ENCODE data around the gene FASLG. TPM values are rescaled to one million over a fixed set of nuclear protein-coding genes. Genes with fewer than 3 reads are reported as not detected.

FASLG gene
- polyA plus RNA-seq, 3 donors, result not detected

- Histone ChIP-seq H4K20me1 (ENCODE audit: insufficient read depth, low read length) (no peaks in the 10 kb centered on the region), H3K79me2 (ENCODE audit: insufficient read depth, low read length) (no peaks in the 10 kb centered on the region), H3K27me3 (ENCODE audit: control insufficient read depth in 2 of 2, insufficient read depth in 2 of 2, low read length in 2 of 2) (no peaks in the 10 kb centered on the region), H3K4me3 (replicated peaks in 1 of 3; ENCODE audit: low read depth in 2 of 3, low read length in 3 of 3) (no peak overlapping the region), H3K36me3 (replicated peaks in 1 of 2; ENCODE audit: control insufficient read depth in 1 of 2, insufficient read depth in 2 of 2, low read length in 2 of 2) (no peaks in the 10 kb centered on the region), H2AFZ (ENCODE audit: insufficient read depth, low read depth, low read length, poor library complexity, severe bottlenecking) (no peak overlapping the region), H3K27ac (ENCODE audit: low read depth in 1 of 2, low read length in 2 of 2) (no peak overlapping the region), H3K4me1 (ENCODE audit: control insufficient read depth in 1 of 2, insufficient read depth in 2 of 2, low read length in 2 of 2) (no peaks in the 10 kb centered on the region), H3K9me3 (replicated peaks in 1 of 2; ENCODE audit: control insufficient read depth in 1 of 2, insufficient read depth in 1 of 2, low read length in 2 of 2) (no peaks in the 10 kb centered on the region), H3K9ac (ENCODE audit: insufficient read depth, low read length, poor library complexity, severe bottlenecking) (no peak overlapping the region), H3K4me2 (replicated peaks; ENCODE audit: extremely low read depth, low read length, poor library complexity, severe bottlenecking) (no peak overlapping the region)
- TF ChIP-seq CTCF (IDR thresholded peaks at IDR 0.05), result no peak
- peaks cover 0 to 4% (median 0%) of the 10 kb centered on the region in 7 donors for H3K9me3 Mint-ChIP-seq
- no peaks in the 10 kb centered on the region for H3K4me1 Mint-ChIP-seq
- no peak for DNase-seq
- peaks cover 0 to 3% (median 2%) of the 10 kb centered on the region in 3 donors for H3K27me3 Mint-ChIP-seq (ENCODE audit: low read depth in 3 of 3)
- intact Hi-C loops (cut with micrococcal nuclease), result no loop called here
- no peaks in the 10 kb centered on the region for H3K36me3 Mint-ChIP-seq
- H3K27ac Mint-ChIP-seq, result no peak overlapping the region
- H3K4me3 Mint-ChIP-seq, result no peak overlapping the region
- 77% methylated on average over 2 of the region's 4 CpGs for WGBS (ENCODE audit: insufficient coverage)
These were observed 11.4 kb downstream of the FASLG start for GRCh38 chr1:172670316-172670715.

- Histone ChIP-seq H3K4me1 (ENCODE audit: control insufficient read depth in 1 of 2, insufficient read depth in 2 of 2, low read length in 2 of 2) (no peaks in the 10 kb centered on the region), H4K20me1 (ENCODE audit: insufficient read depth, low read length) (no peaks in the 10 kb centered on the region), H3K36me3 (replicated peaks in 1 of 2; ENCODE audit: control insufficient read depth in 1 of 2, insufficient read depth in 2 of 2, low read length in 2 of 2) (no peaks in the 10 kb centered on the region), H3K9ac (ENCODE audit: insufficient read depth, low read length, poor library complexity, severe bottlenecking) (no peak overlapping the region), H3K9me3 (replicated peaks in 1 of 2; ENCODE audit: control insufficient read depth in 1 of 2, insufficient read depth in 1 of 2, low read length in 2 of 2) (no peaks in the 10 kb centered on the region), H2AFZ (ENCODE audit: insufficient read depth, low read depth, low read length, poor library complexity, severe bottlenecking) (no peak overlapping the region), H3K79me2 (ENCODE audit: insufficient read depth, low read length) (no peaks in the 10 kb centered on the region), H3K4me3 (replicated peaks in 1 of 3; ENCODE audit: low read depth in 2 of 3, low read length in 3 of 3) (no peak overlapping the region), H3K27me3 (ENCODE audit: control insufficient read depth in 2 of 2, insufficient read depth in 2 of 2, low read length in 2 of 2) (no peaks in the 10 kb centered on the region), H3K27ac (ENCODE audit: low read depth in 1 of 2, low read length in 2 of 2) (no peak overlapping the region), H3K4me2 (replicated peaks; ENCODE audit: extremely low read depth, low read length, poor library complexity, severe bottlenecking) (no peak overlapping the region)
- Mint-ChIP-seq H3K36me3 (no peaks in the 10 kb centered on the region), H3K27me3 (ENCODE audit: low read depth in 3 of 3) (peaks cover 0 to 3% (median 2%) of the 10 kb centered on the region in 3 donors), H3K9me3 (peaks cover 0 to 4% (median 0%) of the 10 kb centered on the region in 7 donors), H3K4me1 (no peaks in the 10 kb centered on the region), H3K27ac (no peak overlapping the region), H3K4me3 (no peak overlapping the region)
- no peak for TF ChIP-seq CTCF (IDR thresholded peaks at IDR 0.05)
- intact Hi-C loops (cut with micrococcal nuclease), result no loop called here
- WGBS (ENCODE audit: insufficient coverage), result 58% methylated on average over 2 of the region's 4 CpGs
- DNase-seq, result no peak
These were observed 11.9 kb downstream of the FASLG start for GRCh38 chr1:172670791-172671190.
